Lower lobe of right lung (tissue), 2 donors: ENCODE results near the gene ZCCHC17. TPM values are rescaled to one million over a fixed set of nuclear protein-coding genes. Genes with fewer than 3 reads are reported as not detected.
"Not testable (repeated sequence)": the region's sequence is repeated elsewhere in the genome, so short reads cannot be mapped to it uniquely, and the experiment has no call there.

Source experiments
- ATAC-seq, 2 donors: fragments of 200-7000 bp; cut with Tn5 transposase; one replicate each; pipeline ENCODE4 v1.9.1; 2020 to 2022; ENCODE audit warnings: mild to moderate bottlenecking in 2 of 2, moderate library complexity in 2 of 2
- DNase-seq: peaks from one replicate; pipeline ENCODE4 v3.0.0-alpha.2; 2020
- H3K27ac ChIP-seq: fragments of 200-600 bp; one replicate; pipeline ENCODE4 v1.8.0; 2022
- H3K27me3 ChIP-seq: fragments of 200-600 bp; one replicate; pipeline ENCODE4 v1.8.0; 2022; ENCODE audit warnings: low read depth
- H3K36me3 ChIP-seq: fragments of 200-600 bp; one replicate; pipeline ENCODE4 v1.8.0; 2022; ENCODE audit warnings: mild to moderate bottlenecking
- H3K4me1 ChIP-seq: fragments of 200-600 bp; one replicate; pipeline ENCODE4 v1.8.0; 2022
- H3K4me3 ChIP-seq: fragments of 200-600 bp; one replicate; pipeline ENCODE4 v1.8.0; 2022; ENCODE audit warnings: mild to moderate bottlenecking
- H3K9me3 ChIP-seq: fragments of 200-600 bp; one replicate; pipeline ENCODE4 v1.8.0; 2022
- intact Hi-C: fragments of 100-400 bp; cut with DNase I; formaldehyde crosslinking; loops from one replicate; pipeline ENCODE4 v1.11.0; 2022
- total RNA-seq: library from RNA; stranded (reverse); fragmentation: NEBNext Ultra II Directional; extraction: Animal tissue kit (Norgen Biotek cat#: 25700); gene quantifications from one replicate; pipeline ENCODE4 v1.2.1, GENCODE V29; 2021
- TF ChIP-seq, protein P1 (sequence below): fragments of 200-600 bp; IDR thresholded peaks from one replicate; pipeline ENCODE4 v1.8.0; 2022; ENCODE audit warnings: antibody characterized with exemption, mild to moderate bottlenecking
- donor health status: DM: no; HTN: yes; CAD: no; lungs with severe emphysema.

The ZCCHC17 gene
- total RNA-seq, 1 donor from 2014 or later = 22.5 TPM

DNA sequence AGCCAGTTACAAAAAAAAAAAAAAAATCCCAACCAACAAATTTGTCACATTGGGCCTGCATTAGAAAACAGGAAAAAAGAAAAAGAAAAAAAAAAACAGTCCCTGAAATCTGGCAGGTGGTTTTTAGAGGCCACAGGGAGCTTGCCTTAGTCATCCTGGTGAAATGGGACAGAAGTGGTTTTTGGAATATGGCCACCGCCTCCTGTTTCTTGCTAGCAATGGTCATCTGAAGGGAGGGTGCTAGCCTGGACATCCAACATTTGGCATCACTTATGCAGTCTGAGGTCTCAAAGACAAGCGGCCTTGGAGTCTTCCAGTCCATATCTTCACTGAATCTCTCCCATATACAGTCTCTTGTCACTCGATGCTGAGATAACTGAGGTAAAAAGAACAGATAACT lies 37.1 kb upstream of the ZCCHC17 start:
- ATAC-seq (no peak), DNase-seq (no peak)
- intact Hi-C loops = no loop called here
- TF ChIP-seq, protein P1, sequence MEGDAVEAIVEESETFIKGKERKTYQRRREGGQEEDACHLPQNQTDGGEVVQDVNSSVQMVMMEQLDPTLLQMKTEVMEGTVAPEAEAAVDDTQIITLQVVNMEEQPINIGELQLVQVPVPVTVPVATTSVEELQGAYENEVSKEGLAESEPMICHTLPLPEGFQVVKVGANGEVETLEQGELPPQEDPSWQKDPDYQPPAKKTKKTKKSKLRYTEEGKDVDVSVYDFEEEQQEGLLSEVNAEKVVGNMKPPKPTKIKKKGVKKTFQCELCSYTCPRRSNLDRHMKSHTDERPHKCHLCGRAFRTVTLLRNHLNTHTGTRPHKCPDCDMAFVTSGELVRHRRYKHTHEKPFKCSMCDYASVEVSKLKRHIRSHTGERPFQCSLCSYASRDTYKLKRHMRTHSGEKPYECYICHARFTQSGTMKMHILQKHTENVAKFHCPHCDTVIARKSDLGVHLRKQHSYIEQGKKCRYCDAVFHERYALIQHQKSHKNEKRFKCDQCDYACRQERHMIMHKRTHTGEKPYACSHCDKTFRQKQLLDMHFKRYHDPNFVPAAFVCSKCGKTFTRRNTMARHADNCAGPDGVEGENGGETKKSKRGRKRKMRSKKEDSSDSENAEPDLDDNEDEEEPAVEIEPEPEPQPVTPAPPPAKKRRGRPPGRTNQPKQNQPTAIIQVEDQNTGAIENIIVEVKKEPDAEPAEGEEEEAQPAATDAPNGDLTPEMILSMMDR = no peak
- no peaks in the 10 kb centered on the region for H3K27me3 ChIP-seq
- peaks cover 78% of the 10 kb centered on the region for H3K36me3 ChIP-seq
- H3K9me3 ChIP-seq = no peaks in the 10 kb centered on the region
- no peak overlapping the region for H3K27ac ChIP-seq
- no peaks in the 10 kb centered on the region for H3K4me1 ChIP-seq
- no peak overlapping the region for H3K4me3 ChIP-seq

DNA sequence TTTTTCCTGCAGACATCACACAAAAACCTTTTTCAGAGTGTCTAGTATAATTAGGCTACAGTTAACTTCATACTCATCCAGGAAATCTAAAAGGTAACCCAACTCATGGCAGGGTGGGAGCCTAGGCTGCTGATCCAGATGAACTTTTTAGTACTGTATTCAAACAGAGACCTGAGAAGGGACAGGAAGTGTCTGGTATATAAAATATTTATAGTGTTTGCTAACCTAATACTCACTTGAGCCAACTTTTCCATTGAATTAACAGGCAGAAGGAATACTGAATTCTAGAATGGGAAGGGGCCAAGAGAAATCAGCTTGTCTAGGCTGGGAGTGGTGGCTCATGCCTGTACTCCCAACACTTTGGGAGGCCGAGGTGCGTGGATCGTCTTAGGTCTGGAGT lies 34.9 kb upstream of the ZCCHC17 start:
- Histone ChIP-seq H3K27me3 (no peaks in the 10 kb centered on the region), H3K4me3 (no peak overlapping the region), H3K9me3 (no peaks in the 10 kb centered on the region), H3K36me3 (peaks cover 100% of the 10 kb centered on the region), H3K4me1 (no peaks in the 10 kb centered on the region), H3K27ac (no peak overlapping the region)
- DNase-seq = no peak
- TF ChIP-seq, protein P1 = no peak
- intact Hi-C loops = no loop called here
- no peak for ATAC-seq

DNA sequence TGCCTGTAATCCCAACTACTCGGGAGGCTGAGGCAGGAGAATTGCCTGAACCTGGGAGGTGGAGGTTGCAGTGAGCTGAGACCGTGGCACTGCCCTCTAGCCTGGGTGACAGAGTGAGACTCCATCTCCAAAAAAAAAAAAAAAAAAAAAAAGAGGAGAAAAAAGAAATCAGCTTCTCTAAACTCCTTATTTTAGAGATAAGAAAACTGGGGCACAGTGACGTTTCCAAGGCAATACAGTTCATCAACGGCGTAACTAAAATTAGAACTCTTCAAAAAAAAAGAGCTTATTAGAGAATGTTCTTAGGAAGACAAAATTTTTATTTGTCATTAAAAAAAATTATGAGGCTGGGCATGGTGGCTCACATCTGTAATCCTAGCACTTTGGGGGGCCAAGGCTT lies 34.4 kb upstream of the ZCCHC17 start:
- H3K27me3 ChIP-seq, intact Hi-C loops, ATAC-seq, H3K27ac ChIP-seq, H3K4me3 ChIP-seq, H3K9me3 ChIP-seq, H3K4me1 ChIP-seq, DNase-seq: not testable (repeated sequence)
- H3K36me3 ChIP-seq = peaks cover 100% of the 10 kb centered on the region

DNA sequence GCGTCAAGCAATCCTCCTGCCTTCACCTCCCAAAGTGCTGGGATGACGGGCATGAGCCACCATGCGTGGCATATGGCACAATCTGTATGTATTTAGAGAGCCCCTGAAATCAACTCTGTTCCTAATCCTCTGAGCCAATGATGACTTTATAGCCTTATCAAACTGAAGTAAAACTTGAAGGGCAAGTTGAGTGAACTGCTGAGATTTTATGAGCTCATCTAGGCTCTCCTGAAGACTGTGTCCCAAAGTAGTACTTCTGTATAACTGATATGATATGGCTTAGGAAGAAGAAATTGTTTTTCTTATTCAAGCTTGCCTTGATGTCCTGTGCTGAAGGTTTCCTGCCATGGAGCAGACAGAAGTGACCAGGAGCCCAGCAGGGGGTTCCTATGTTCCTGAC lies 33.4 kb upstream of the ZCCHC17 start:
- ATAC-seq = no peak
- no peak overlapping the region for H3K27ac ChIP-seq
- no peaks in the 10 kb centered on the region for H3K9me3 ChIP-seq
- H3K36me3 ChIP-seq = peaks cover 100% of the 10 kb centered on the region
- H3K4me3 ChIP-seq = no peak overlapping the region
- H3K27me3 ChIP-seq = no peaks in the 10 kb centered on the region
- no peak for DNase-seq
- no peaks in the 10 kb centered on the region for H3K4me1 ChIP-seq
- TF ChIP-seq, protein P1 = no peak
- intact Hi-C loops = no loop called here

DNA sequence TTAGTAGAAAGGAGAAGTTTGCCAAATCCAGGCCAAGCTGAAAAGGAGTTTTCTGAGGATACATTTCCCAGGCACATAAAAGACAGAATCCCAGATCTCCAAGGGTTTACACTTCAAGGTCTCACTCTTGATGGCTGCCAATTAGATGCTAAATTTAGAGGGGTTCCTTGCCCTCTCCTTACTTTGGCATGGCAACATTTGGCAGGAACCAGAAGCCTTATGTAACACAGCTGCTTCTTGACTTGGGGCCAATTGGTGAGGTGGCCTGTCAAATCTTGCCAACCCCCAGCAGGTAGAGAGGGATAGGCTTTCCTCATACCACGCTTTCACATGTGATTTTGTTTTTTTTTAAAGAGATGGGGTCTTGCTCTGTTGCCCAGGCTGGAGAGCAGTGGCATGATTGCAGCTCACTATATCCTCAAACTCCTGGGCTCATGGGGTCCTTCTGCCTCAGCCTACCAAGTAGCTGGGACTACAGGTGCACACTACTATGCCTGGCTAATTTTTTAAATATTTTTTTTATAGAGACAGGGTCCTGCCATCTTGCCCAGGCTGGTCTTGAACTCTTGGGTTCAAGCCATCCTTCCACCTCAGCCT lies 31.9 kb upstream of the ZCCHC17 start:
- no peak overlapping the region for H3K27ac ChIP-seq
- H3K4me1 ChIP-seq = no peaks in the 10 kb centered on the region
- no peaks in the 10 kb centered on the region for H3K27me3 ChIP-seq
- no peak overlapping the region for H3K4me3 ChIP-seq
- TF ChIP-seq, protein P1 = no peak
- intact Hi-C loops = no loop called here
- no peaks in the 10 kb centered on the region for H3K9me3 ChIP-seq
- peaks cover 100% of the 10 kb centered on the region for H3K36me3 ChIP-seq
- ATAC-seq = peak in 1 of 2 donors; percentile 50
- DNase-seq = no peak

DNA sequence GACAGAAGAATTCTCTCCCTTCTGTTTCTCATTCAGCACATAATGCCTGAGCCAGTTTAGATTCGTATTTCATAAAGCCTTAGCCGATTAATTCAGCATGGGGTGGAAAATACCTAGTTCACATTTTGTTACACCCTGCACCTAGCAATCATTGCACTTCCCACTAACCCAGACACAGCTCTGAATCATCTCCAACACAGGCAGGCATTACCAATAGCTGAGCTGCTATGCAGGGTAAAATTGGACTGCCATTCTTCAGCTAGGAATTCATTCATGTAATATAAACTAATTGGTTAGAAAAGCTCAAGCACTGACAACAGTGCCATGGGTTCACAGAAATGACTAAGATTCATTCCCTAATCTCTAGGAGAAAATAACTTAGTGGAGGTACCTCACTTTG lies 30.3 kb upstream of the ZCCHC17 start:
- Histone ChIP-seq H3K4me1 (no peaks in the 10 kb centered on the region), H3K9me3 (no peaks in the 10 kb centered on the region), H3K4me3 (no peak overlapping the region), H3K36me3 (peaks cover 100% of the 10 kb centered on the region), H3K27me3 (no peaks in the 10 kb centered on the region), H3K27ac (no peak overlapping the region)
- intact Hi-C loops = no loop called here
- no peak for ATAC-seq
- TF ChIP-seq, protein P1 = no peak
- no peak for DNase-seq
